Uterus (tissue), 2 donors: ENCODE data around the gene TRUB1.
"Not testable (repeated sequence)": the region's sequence is repeated elsewhere in the genome, so short reads cannot be mapped to it uniquely, and the experiment has no call there.

Experiments
- CTCF ChIP-seq, 4 experiments: fragments of 200-600 bp in 2 of 4; fragments of 450-650 bp in 2 of 4; sonication (generic) in 2 of 4; IDR thresholded peaks; one replicate each; pipeline ENCODE4 v1.5.1; 2016 to 2019; ENCODE audit warnings: antibody characterized with exemption in 4 of 4, mild to moderate bottlenecking in 2 of 4, moderate library complexity in 1 of 4
- POLR2A ChIP-seq, 2 donors: fragments of 450-650 bp; IDR thresholded peaks; one replicate each; pipeline ENCODE4 v1.6.1; 2016; ENCODE audit warnings: antibody characterized with exemption in 2 of 2, mild to moderate bottlenecking in 1 of 2, moderate library complexity in 1 of 2

GRCh38 chr10:114933995-114934394, 4.0 kb upstream of the TRUB1 start:
- not testable (repeated sequence) for TF ChIP-seq CTCF, POLR2A (IDR thresholded peaks at IDR 0.05)
